ENCODE data around the gene AHDC1.

- no peak for TF ChIP-seq CTCF (IDR thresholded peaks at IDR 0.05)
- TF ChIP-seq POLR2AphosphoS5 (IDR thresholded peaks at IDR 0.05) = no peak
- TF ChIP-seq POLR2A (IDR thresholded peaks at IDR 0.05) = no peak
Measured at GRCh38 chr1:27569506-27570291, 34.2 kb downstream of the AHDC1 start.

Data from stomach (tissue), 4 donors.